HG02588 (cell line): ENCODE measurements around the gene CAPN3.

Experiments used
- ATAC-seq: cut with Tn5 transposase; IDR thresholded peaks from one replicate; pipeline ENCODE4 v1.9.1; 2021; ENCODE audit warnings: mild to moderate bottlenecking, moderate library complexity; ENCODE audit not compliant: unreplicated experiment

Gene CAPN3

DNA sequence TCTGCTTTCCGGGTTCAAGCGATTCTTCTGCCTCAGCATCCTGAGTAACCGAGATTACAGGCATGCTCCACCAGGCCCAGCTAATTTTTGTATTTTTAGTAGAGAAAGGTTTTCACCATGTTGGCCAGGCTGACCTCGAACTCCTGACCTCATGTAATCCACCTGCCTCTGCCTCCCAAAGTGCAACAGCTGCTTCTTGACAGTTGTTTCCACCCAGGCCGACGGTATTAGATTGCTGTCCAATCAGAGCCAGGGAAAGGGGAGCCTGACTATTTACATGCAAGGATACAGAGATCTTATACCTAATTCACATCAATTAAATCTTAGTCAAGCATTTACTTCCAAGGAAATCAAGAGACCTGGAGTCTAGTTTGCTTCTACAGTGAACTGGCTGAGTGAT lies 4.0 kb upstream of the CAPN3 start:
- ATAC-seq, result no peak

DNA sequence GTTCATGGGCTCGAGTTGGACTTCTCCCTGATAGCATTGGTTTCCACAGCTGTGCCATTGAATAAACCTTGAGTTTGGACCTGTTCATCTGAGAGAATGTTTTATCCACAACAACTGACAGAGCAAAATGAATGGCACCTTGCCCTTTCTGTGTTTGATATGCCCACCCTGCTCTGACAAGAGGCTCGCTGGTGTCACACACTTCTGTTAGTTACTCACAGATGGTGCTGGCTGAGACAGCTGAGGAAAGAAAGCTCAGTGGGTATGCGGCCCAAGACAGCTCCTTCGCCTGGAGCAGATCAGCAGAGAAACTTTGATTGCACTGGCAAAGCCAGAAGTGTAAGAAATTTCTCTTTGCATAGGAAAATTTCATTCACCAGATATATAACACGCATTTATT lies 2.5 kb upstream of the CAPN3 start:
- no peak for ATAC-seq

DNA sequence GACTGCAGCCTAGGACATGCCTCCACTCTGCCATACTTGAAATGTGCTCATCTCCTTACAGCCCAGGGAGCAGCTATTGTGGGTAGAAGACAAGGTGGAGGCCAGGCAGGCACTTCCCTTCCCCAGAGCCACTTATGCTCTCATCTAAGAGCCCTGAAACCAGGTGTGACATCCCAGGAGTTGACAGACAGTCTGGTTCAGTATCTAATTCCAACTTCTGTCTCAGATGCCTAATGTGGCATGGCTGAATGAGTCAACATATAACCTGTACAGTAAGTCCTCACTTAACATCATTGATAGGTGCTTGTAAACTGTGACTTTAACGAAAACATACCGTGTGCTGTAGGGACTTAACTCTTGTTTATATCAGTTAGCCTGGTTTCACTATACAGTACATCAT lies 1.2 kb upstream of the CAPN3 start:
- no peak for ATAC-seq

DNA sequence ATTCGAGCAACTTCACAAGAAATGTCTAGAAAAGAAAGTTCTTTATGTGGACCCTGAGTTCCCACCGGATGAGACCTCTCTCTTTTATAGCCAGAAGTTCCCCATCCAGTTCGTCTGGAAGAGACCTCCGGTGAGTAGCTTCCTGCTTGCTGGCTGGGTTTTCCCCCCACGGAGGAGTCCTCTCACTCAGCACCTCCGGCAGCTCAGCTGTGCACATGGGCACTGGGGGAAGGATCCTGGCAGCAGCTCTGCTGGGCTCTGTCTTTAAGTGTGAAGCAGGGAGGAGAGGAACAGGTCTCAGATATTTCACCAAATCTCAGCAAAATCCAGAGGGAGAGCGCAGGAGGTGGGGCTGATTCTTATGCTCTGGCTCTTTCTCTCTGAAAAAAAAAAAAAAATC lies 684 bp downstream of the CAPN3 start:
- ATAC-seq, result no peak

DNA sequence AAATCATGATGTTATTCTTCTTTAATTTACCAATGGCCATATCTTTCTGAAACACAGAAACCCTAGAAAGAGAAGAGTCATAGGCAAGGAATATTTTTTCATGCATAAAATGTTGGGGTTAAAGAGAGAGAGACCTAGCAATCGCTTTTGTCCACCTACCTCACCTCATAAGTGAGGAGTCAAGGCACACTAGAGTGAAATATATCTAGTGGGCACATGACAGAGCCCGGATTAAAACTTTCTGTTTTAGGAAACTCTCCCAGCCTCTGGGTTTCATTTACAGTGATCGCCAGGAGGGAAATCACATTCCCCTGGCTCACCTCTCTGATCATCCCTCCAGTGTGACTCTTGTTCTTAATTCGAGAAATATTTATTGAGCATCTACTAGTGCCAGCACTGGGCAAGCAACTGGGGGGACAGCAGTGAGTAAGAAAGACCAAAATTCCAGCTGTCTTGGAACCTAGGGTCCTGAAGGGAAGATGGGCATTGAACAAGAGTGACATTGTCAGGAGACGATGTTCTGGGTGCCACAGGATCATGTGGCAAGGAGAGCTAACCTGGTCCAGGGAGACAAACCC lies 1.3 kb downstream of the CAPN3 start:
- ATAC-seq, result no peak

DNA sequence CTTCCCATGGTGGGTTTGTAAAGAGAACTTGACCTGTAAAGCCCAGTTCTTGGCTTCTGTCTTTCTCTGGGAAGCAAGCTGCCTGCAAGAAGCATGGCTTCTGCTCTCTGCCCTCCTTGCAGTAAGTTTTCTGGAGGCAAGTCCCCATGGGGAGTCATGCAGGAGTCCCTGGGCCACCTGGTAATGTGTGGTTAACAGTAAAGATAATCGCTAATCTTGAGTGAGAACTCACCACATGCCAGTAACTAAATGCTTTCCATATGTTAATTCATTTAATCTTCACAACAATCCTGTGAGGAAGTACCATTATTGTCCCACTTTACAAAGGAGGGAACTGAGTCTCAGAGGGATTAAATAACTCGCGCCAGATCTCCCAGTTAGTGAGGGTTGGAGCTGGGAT lies 4.2 kb downstream of the CAPN3 start:
- no peak for ATAC-seq

DNA sequence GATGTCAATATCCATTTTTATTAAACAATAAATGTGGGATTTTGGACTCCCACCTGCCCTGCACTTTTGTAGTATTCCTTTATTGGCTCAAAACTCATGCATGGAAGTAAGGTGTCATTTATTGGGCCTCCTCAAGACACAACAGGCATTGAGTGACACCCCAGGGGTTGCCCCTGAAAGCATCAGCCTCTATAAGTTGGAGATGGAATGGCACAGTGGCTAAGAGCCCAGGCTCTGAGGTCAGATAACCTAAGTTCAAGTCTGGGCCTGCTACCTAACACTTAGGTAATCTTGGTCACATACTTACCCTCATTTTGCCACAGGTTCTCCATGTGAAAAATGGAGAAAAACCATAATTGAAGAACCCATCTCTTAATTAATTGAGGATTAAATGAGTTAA lies 4.6 kb downstream of the CAPN3 start:
- ATAC-seq, result no peak

DNA sequence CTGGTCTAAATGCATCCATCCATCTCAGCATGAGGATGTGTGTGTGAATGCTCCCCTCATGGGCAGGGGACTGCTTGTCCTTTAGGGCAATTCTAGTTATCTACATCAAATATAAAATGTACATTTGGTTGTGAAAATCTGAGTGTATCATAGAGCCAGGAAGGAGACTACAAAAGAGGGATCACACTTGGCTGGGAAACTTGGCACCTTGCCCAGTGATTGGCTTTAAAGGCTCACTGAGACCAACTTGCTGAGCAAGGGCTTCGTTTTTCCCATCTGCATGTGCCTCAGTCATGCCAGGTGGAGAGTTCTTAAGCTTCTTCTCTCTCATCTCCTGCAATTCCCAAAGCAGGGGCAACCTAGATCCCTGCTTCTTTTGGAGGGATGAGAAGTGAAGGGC lies 5.2 kb downstream of the CAPN3 start:
- ATAC-seq, result no peak

DNA sequence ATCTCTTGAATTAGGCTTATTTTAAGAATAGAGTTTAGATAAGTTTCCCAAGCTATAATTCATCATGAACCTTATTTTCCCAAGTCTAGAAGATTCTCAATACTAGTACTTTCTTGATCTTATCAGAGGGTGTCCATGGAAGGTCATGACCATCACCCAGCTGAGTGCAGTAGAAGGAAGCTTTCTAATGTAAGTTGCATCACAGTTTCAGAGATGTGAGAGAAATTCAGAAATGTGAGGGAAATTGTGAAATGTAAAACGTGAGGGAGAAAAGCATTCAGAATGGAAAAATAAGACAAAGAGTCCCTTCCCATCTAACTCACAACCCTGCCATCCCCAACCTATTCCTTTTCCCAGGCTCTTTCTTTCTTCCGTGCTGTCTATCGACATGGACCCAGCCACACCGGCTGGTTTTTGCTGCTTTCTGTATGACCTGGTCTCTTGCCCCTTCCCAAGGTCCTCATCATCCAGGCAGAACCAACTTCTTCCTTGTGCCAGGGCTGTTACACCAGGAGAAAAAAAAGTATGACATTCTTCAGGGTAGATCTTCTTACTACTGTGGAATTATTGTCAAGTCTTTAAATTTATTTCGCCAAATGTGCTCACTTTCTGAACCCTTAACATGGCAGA lies 6.7 kb downstream of the CAPN3 start:
- ATAC-seq, result no peak

DNA sequence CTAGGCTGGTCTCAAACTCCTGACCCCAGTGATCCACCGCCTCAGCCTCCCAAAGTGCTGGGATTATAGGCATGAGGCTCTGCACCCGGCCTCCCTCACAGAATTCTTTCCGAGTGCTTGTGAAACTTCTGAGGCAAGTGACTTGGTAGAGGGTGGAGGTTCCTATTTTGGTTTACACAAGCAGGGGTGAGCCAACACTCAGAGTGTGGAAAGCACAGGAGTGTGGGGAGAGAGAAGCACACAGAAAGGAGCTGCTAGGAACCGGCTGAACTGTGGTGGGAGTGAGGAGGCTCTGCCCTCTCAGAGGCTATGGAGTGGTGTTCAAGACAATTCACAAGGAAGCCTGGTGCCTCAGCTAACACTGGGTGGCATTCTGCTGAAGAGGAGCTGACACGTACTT lies 7.7 kb downstream of the CAPN3 start:
- ATAC-seq, result no peak

DNA sequence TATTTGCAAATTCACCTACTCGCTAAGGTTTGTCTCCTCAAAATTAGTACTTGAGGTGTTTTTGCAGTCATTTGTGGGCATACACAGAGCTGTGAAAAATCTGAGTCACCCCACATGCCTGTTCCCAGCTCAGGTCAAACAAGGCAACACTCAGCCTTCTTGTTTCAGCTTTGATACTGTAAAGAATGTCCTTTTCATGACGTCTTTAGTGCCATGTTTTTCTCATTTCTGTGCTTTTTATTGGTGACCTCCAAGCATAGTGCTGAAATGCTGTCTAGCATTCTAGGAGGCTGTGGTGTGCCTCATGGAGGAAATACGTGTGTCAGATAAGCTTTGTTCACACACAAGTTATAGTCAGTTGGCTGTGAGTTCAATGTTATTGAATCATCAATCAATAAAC lies 8.8 kb downstream of the CAPN3 start:
- ATAC-seq, result no peak

DNA sequence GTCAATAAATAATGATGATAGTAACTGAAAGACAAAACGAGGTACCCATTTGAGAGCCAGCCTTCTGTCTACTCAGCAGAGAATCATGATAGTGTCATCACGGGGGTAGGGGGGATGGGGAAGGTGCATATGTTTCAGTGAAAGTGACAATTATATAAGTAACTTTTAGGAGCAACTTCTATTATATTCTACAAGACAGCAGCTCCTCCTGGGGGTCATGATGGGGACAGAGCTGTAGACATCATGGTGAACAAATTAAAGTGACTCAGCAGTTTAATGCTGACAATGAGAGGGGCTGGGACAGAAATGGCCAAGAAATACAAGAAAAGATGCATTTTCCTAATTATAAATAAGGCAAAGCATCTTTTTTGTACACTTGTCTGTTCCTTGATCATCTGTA lies 11.8 kb downstream of the CAPN3 start:
- ATAC-seq, result no peak

DNA sequence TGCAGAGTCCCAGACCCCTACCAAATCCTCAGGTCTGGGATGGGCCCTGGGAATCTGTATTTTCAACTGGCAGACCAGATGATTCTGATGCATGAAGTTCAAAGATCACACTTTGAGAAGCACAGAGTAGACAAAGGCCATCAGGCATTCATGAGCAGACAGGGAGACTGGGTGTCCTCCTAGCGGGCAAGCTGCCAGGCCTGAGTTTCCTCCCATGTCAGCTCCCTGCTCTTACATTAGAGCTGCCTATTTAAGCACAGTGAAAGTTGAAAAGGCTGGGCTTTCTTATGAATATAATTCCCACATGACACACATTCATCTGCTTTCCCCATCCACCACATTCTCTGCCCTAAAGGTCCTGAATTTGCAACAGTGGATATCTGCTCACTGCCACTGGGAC lies 14.0 kb downstream of the CAPN3 start:
- no peak for ATAC-seq

DNA sequence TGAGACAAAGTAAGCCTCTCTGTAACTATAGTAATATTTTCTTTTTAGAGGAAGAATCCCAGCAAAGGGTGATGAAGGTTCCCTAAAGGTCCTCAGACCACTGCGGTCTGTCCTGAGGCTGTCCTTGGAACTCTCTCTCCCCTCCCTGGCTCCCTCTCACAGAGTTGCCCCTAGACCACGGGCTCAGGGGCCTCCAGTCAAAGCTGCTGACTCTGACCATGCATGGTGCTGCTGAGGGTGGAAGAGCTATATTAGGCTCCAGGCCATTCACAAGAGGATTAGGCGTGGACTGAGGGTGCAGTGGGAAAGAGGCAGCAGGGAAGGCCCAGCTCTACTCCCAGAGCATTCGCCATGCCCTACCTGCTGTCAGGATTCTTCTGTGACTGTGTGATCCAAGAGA lies 14.6 kb downstream of the CAPN3 start:
- no peak for ATAC-seq

DNA sequence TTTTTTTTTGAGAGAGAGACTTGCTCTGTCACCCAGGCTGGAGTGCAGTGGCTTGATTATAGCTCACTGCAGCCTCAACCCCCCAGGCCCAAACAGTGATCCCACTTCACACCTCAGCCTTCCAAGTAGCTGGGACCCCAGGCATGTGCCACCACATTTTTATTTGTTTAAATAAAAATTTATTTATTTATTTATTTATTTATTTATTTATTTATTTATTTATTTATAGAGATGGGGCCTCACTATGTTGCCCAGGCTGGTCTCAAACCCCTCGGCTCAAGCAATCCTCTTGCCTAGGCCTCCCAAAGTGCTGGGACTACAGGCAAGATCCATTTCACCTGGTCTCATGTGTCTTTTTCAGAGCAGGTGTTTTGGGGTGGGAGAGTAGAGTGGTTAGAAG lies 15.5 kb downstream of the CAPN3 start:
- ATAC-seq, result no peak

DNA sequence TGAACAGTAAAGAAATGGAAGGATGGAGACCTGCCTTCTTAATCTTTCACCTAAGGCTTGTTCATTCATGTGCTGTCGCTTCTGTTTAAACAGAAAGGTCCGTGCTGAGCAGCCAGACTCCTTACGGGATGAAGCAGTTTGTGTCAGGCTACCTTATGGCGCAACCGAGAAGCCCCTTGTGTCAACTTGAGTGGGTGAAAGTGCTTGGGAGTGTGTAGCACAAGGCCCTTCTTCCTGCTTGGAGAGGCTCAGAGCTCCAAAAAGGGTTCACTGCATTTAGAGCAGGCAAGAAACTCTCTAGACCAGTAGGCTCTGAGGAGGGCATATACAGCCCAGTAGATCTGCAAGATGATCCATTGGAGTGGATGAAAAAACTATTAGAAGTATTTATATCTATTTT lies 16.0 kb downstream of the CAPN3 start:
- no peak for ATAC-seq

DNA sequence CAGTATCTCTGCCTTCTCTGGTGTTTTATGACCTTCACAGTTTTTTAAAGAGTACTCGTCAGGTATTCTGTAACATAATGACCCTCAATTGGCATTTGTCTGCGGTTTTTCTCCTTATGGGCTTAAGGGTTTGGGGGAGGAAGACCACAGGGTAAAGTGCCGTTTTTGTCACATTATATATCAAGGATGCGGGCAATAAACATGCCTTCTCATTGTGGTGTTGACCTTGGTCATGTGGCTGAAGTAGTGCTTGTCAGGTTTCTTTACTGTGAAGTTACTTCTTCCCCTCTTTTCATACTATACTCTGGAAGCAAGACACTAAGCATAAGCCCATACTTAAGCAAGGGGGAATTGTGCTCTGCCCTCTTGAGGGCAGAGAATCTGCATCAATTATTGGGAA lies 16.6 kb downstream of the CAPN3 start:
- ATAC-seq, result no peak

DNA sequence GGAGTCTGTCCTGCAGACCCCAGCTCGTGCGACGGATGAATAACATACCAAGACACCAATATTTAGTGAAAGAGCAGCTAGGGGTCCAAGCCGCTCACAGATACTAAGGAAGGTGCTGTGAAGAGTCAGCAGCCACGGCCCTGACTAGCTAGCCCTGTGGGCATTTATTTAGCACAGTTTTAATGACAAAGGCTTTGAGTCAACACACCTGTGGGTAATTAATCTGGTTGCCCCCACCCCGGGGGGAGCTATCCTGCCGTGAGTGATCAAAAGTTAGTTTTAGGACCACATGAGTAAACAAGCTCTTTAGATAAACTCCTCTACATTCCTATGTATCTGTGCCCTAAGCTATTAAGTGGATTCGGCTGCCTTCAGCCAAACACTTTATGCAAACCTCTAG lies 18.7 kb downstream of the CAPN3 start:
- ATAC-seq, result no peak

DNA sequence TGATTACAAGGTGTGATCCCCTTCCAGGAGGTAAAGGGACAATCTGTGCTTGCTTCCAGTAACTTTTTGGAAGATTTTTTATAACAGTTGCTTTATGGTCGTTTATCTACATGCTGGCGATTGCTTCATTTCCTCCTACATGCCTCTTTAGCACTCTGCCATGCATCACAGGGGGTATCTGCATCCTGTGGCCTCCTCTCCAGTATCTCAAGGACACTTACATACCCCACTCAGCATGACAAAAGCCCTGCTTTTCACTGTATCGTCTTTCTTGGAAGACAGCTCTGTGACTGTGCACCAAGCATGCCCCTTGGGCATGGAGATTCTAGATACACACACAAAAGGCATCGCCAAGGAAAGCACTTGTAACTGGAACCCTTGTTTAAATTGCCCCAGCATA lies 25.3 kb downstream of the CAPN3 start:
- ATAC-seq, result no peak

DNA sequence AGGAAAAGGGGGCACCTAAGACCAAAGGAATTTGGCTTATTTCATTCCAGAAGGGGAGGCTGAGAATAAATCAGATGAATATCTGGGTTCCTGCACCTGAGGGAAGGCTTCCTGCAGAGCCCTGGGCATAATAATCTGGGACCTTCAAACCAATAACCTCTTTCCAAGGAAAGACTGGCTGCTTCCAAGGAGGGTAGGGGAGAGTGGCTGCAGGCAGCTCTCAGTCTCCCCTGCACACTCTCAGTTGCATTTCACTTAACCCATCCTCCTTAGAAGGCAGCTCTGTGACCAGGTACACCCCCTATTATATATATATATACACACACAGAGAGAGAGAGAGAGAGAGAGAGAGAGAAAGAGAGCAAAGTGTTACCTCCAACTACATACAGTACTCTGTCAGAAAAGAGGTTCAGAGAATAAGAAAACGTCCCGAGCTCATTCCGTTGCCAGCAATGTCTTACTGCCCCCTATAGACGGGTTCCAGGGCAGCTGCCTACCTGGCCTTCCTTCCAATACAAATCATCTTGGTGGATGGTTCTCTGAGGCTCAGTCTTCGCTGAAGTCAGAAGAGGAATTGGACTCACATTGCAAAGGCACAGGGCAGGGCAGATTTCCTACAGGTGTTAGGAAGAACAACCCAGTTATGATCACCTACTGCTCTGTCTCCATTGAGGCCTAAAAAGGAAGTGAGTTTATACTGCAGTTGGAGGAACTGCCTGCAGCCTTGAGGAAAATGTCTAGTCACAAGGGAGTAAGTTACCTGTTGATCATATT lies 26.1 kb downstream of the CAPN3 start:
- no peak for ATAC-seq

DNA sequence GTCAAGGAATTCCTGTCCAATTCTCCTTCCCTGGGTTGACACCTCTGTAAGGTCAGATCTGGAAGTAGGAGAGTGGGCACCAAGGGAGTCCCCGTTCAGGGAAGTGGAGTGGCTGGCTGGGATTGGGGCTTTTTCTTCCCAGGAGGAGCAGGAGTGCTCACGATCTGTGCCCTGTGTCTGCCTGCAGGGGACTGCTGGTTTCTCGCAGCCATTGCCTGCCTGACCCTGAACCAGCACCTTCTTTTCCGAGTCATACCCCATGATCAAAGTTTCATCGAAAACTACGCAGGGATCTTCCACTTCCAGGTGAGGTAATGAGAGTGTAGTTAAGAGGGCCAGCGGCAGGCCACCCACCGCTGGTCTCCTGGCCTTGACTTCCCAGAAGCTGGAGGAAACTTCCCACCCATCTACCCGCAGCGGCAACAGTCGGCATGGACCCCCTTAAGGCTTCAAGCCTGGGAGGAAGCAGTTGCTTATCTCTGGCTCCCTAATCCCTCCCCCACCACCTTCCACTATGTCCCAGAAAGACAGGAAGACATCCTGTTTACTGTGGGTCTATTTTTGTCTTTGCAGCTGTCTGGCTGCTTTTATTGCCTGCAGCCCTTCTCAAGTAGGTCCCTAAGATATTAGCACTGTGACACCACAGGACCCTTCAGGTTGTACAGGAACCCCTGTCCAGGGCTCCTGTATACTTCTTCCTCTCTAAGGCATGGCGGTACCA lies 26.8 kb downstream of the CAPN3 start:
- no peak for ATAC-seq

DNA sequence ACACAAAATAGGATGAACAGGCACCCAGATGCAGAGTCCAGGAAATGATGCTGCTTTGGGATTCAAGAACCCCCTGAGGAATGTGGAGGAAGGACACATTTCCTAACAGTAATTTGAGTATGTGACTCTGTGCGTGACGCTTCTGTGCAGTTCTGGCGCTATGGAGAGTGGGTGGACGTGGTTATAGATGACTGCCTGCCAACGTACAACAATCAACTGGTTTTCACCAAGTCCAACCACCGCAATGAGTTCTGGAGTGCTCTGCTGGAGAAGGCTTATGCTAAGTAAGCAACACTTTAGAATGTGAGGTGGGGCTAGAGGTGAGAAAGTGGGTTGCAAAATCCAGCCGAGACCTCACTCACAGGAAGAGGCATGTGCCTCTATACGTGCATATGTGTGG lies 28.3 kb downstream of the CAPN3 start:
- ATAC-seq, result no peak
